ENCODE results near the gene KCNA1.
"Not testable (repeated sequence)": the region's sequence is repeated elsewhere in the genome, so short reads cannot be mapped to it uniquely, and the experiment has no call there.

Gene KCNA1

GRCh38 chr12:4909734-4910501, at the start of gene KCNA1:
TSS of gene KCNA1 (plus strand) at chr12:4909905. CDS start at chr12:4911379, 1,474 bp downstream.
- DNase-seq, result no peak

GRCh38 chr12:4860741-4861140, 49.0 kb upstream of the KCNA1 start:
- no peak for DNase-seq

GRCh38 chr12:4862809-4863208, 46.9 kb upstream of the KCNA1 start:
- DNase-seq, result no peak

GRCh38 chr12:4864575-4864974, 45.1 kb upstream of the KCNA1 start:
- DNase-seq, result no peak

- DNase-seq, result no peak
These were observed 44.5 kb upstream of the KCNA1 start for GRCh38 chr12:4865246-4865645.

- DNase-seq, result no peak
These were observed 43.4 kb upstream of the KCNA1 start for GRCh38 chr12:4866299-4866698.

- DNase-seq, result no peak
These were observed 42.3 kb upstream of the KCNA1 start for GRCh38 chr12:4867384-4867783.

GRCh38 chr12:4870423-4870822, 39.3 kb upstream of the KCNA1 start:
- DNase-seq, result no peak

GRCh38 chr12:4871514-4871913, 38.2 kb upstream of the KCNA1 start:
- DNase-seq, result no peak

GRCh38 chr12:4873947-4874346, 35.8 kb upstream of the KCNA1 start:
- no peak for DNase-seq

GRCh38 chr12:4874671-4875070, 35.0 kb upstream of the KCNA1 start:
- DNase-seq, result no peak

- DNase-seq, result not testable (repeated sequence)
These were observed 30.2 kb upstream of the KCNA1 start for GRCh38 chr12:4879481-4879880.

- DNase-seq, result no peak
These were observed 28.2 kb upstream of the KCNA1 start for GRCh38 chr12:4881266-4882064.

- DNase-seq, result no peak
These were observed 17.8 kb upstream of the KCNA1 start for GRCh38 chr12:4891866-4892265.

- no peak for DNase-seq
These were observed 17.3 kb upstream of the KCNA1 start for GRCh38 chr12:4892418-4892817.

GRCh38 chr12:4894019-4894418, 15.7 kb upstream of the KCNA1 start:
- no peak for DNase-seq

GRCh38 chr12:4899364-4899763, 10.3 kb upstream of the KCNA1 start:
- no peak for DNase-seq

- DNase-seq, result no peak
These were observed 9.4 kb upstream of the KCNA1 start for GRCh38 chr12:4900327-4900726.

- DNase-seq, result no peak
These were observed 4.4 kb upstream of the KCNA1 start for GRCh38 chr12:4905316-4905715.

GRCh38 chr12:4908684-4909409, 858 bp upstream of the KCNA1 start:
- no peak for DNase-seq

GRCh38 chr12:4909410-4909733, 333 bp upstream of the KCNA1 start:
- no peak for DNase-seq

- DNase-seq, result no peak
These were observed 1.0 kb downstream of the KCNA1 start for GRCh38 chr12:4910502-4911315.

All from activated CD4-positive, CD25-positive, alpha-beta regulatory T cell treated with anti-CD3 and anti-CD28 coated beads, Interleukin-2, amount 50 U/mL, for 72 hours (primary cell).